Tibial nerve (tissue), 4 donors: Measurements from ENCODE around the gene KANK2. TPM values are rescaled to one million over a fixed set of nuclear protein-coding genes. Genes with fewer than 3 reads are reported as not detected.
A peak's percentile ranks its signal among the peaks of the same experiment; 100 is the strongest.

Experiments
- DNase-seq, 2 donors: peaks; one replicate each; pipeline ENCODE4 v3.0.0-alpha.2; 2019; ENCODE audit warnings: low spot score in 2 of 2
- H3K27ac ChIP-seq, 4 donors: fragments of 200-600 bp; sonication (generic) in 3 of 4; one replicate each; pipeline ENCODE4 v1.5.1; 2017 to 2019; ENCODE audit warnings: mild to moderate bottlenecking in 1 of 4
- H3K27me3 ChIP-seq, 2 donors: fragments of 200-600 bp; sonication (generic) in 1 of 2; one replicate each; pipeline versions ENCODE4 v1.5.1 to v1.6.0; 2017 to 2019
- H3K36me3 ChIP-seq, 3 donors: fragments of 200-600 bp; sonication (generic); one replicate each; pipeline ENCODE4 v1.5.1; 2018 to 2019
- H3K4me1 ChIP-seq, 4 donors: fragments of 200-600 bp; sonication (generic) in 3 of 4; one replicate each; pipeline ENCODE4 v1.5.1; 2017 to 2019
- H3K4me3 ChIP-seq, 4 donors: fragments of 200-600 bp; sonication (generic) in 3 of 4; one replicate each; pipeline ENCODE4 v1.5.1; 2017 to 2019; ENCODE audit warnings: mild to moderate bottlenecking in 1 of 4, moderate library complexity in 1 of 4
- H3K9me3 ChIP-seq, 4 donors: fragments of 200-600 bp; sonication (generic) in 3 of 4; one replicate each; pipeline ENCODE4 v1.5.1; 2017 to 2019
- CTCF ChIP-seq, 5 experiments: fragments of 200-600 bp in 3 of 5; fragments of 450-650 bp in 2 of 5; sonication (generic) in 3 of 5; IDR thresholded peaks; one replicate each; pipeline ENCODE4 v1.5.1; 2016 to 2019; ENCODE audit warnings: antibody characterized with exemption in 5 of 5, mild to moderate bottlenecking in 3 of 5, moderate library complexity in 2 of 5
- EP300 ChIP-seq, 2 donors: sonication (generic); formaldehyde crosslinking; IDR thresholded peaks; one replicate each; pipeline ENCODE4 v1.6.1; 2017; ENCODE audit warnings: antibody characterized with exemption in 2 of 2, mild to moderate bottlenecking in 1 of 2
- POLR2A ChIP-seq, 2 donors: fragments of 450-650 bp; IDR thresholded peaks; one replicate each; pipeline ENCODE4 v1.6.1; 2017; ENCODE audit warnings: antibody characterized with exemption in 2 of 2, mild to moderate bottlenecking in 2 of 2, moderate library complexity in 2 of 2
- WGBS, 2 donors: methylation state at CpG; one replicate each; pipeline ENCODE4 v1.1.5; 2018; 5-methylcytosine and 5-hydroxymethylcytosine counted together
- total RNA-seq, 4 donors: library from RNA; depleted of rRNA; stranded (reverse); fragments of >200 nt; gene quantifications; one replicate each; pipeline ENCODE4 v1.1.0, GENCODE V29; 2016

KANK2 gene
- total RNA-seq, 4 donors from 2014 or later = 355 to 752 (median 582) TPM

- peaks cover 0 to 79% (median 0%) of the 10 kb centered on the region in 3 donors for H3K36me3 ChIP-seq
- H3K4me3 ChIP-seq = no peak overlapping the region
- H3K27ac ChIP-seq = no peak overlapping the region
- no peaks in the 10 kb centered on the region for H3K27me3 ChIP-seq
- TF ChIP-seq POLR2A (IDR thresholded peaks at IDR 0.05) (no peak), CTCF (IDR thresholded peaks at IDR 0.05) (no peak), EP300 (IDR thresholded peaks at IDR 0.05) (no peak)
- 78 to 80% methylated on average over 1 of the region's 1 CpG for WGBS, 2 donors
- no peak for DNase-seq
- H3K4me1 ChIP-seq = no peaks in the 10 kb centered on the region
- peaks cover 0 to 4% (median 0%) of the 10 kb centered on the region in 4 donors for H3K9me3 ChIP-seq
These were observed 29.4 kb upstream of the KANK2 start for GRCh38 chr19:11226716-11227166.

GRCh38 chr19:11225815-11226214 is 28.5 kb upstream of the KANK2 start:
- no peak overlapping the region for H3K4me3 ChIP-seq
- H3K27ac ChIP-seq = no peak overlapping the region
- H3K27me3 ChIP-seq = no peaks in the 10 kb centered on the region
- no peaks in the 10 kb centered on the region for H3K4me1 ChIP-seq
- H3K9me3 ChIP-seq = peaks cover 0 to 13% (median 4%) of the 10 kb centered on the region in 4 donors
- peaks cover 0 to 81% (median 0%) of the 10 kb centered on the region in 3 donors for H3K36me3 ChIP-seq
- DNase-seq = no peak
- 89 to 96% methylated on average over 3 of the region's 3 CpGs for WGBS, 2 donors
- TF ChIP-seq CTCF (IDR thresholded peaks at IDR 0.05) (no peak), EP300 (IDR thresholded peaks at IDR 0.05) (no peak), POLR2A (IDR thresholded peaks at IDR 0.05) (no peak)

- H3K9me3 ChIP-seq = peaks cover 0 to 20% (median 4%) of the 10 kb centered on the region in 4 donors
- no peak overlapping the region for H3K4me3 ChIP-seq
- no peaks in the 10 kb centered on the region for H3K27me3 ChIP-seq
- DNase-seq = no peak
- 82 to 87% methylated on average over 5 of the region's 5 CpGs for WGBS, 2 donors
- no peaks in the 10 kb centered on the region for H3K4me1 ChIP-seq
- no peak for TF ChIP-seq CTCF (IDR thresholded peaks at IDR 0.05)
- TF ChIP-seq EP300 (IDR thresholded peaks at IDR 0.05) = peak in 1 of 2 donors; percentile 30
- peaks cover 0 to 81% (median 0%) of the 10 kb centered on the region in 3 donors for H3K36me3 ChIP-seq
- H3K27ac ChIP-seq = no peak overlapping the region
These were observed 27.8 kb upstream of the KANK2 start for GRCh38 chr19:11225172-11225571.

- Histone ChIP-seq H3K4me3 (no peak overlapping the region), H3K4me1 (no peaks in the 10 kb centered on the region), H3K27ac (no peak overlapping the region), H3K36me3 (peaks cover 0 to 83% (median 0%) of the 10 kb centered on the region in 3 donors), H3K9me3 (peaks cover 0 to 20% (median 4%) of the 10 kb centered on the region in 4 donors), H3K27me3 (no peaks in the 10 kb centered on the region)
- 92 to 95% methylated on average over 7 of the region's 7 CpGs for WGBS, 2 donors
- TF ChIP-seq EP300 (IDR thresholded peaks at IDR 0.05) (no peak), POLR2A (IDR thresholded peaks at IDR 0.05) (no peak), CTCF (IDR thresholded peaks at IDR 0.05) (no peak)
- no peak for DNase-seq
These were observed 27.1 kb upstream of the KANK2 start for GRCh38 chr19:11224429-11224828.

GRCh38 chr19:11223200-11223599 is 25.9 kb upstream of the KANK2 start:
- Histone ChIP-seq H3K27me3 (no peaks in the 10 kb centered on the region), H3K9me3 (peaks cover 0 to 20% (median 4%) of the 10 kb centered on the region in 4 donors), H3K4me3 (no peak overlapping the region), H3K4me1 (no peaks in the 10 kb centered on the region), H3K27ac (no peak overlapping the region), H3K36me3 (peaks cover 0 to 78% (median 0%) of the 10 kb centered on the region in 3 donors)
- TF ChIP-seq POLR2A (IDR thresholded peaks at IDR 0.05) = no peak
- WGBS, 2 donors = 87 to 98% methylated on average over 3 of the region's 3 CpGs
- no peak for DNase-seq
